H1 (cell line): ENCODE results near the gene SHISA7. TPM values are rescaled to one million over a fixed set of nuclear protein-coding genes. Genes with fewer than 3 reads are reported as not detected.

Source experiments
- polyA plus RNA-seq, 7 experiments: library from polyadenylated mRNA; depleted of rRNA in 3 of 7; stranded (reverse) in 5 of 7; unstranded in 2 of 7; fragments of >200 nt in 5 of 7; fragments of 200-250 nt in 2 of 7; gene quantifications; 1 replicate in 5 of 7; 2 replicates in 1 of 7; 4 replicates in 1 of 7; pipeline versions ENCODE4 v1.2.1 to v1.2.3, GENCODE V29; 2011 to 2013; ENCODE audit warnings: missing spikeins in 2 of 7, mixed read lengths in 2 of 7
- total RNA-seq: library from RNA; stranded (reverse); fragmentation: NEBNext Ultra II Directional; extraction: Animal tissue kit (Norgen Biotek cat#: 25700); gene quantifications from 2 replicates; pipeline ENCODE4 v1.2.1, GENCODE V29; 2021

SHISA7 gene
- total and polyA plus RNA-seq, 2 of the 8 experiments (the other 6 are each of a cell fraction or from before 2014, with no cell fraction given): 0.76 to 1.0 TPM

Other genes with a start within 250 kb of the SHISA7 start
Only the 30 nearest of the 31 such genes appear.
- 2.0 and 2.1 TPM in 2 replicates for gene TMEM86B, start 214.5 kb downstream of the SHISA7 start, total RNA-seq
- gene TMEM86B, start 214.5 kb downstream of the SHISA7 start, polyA plus RNA-seq (2011; rRNA removed): 2.9 and 4.2 TPM in 2 replicates
- 74.4 and 75.6 TPM in 2 replicates for gene PPP6R1, start 184.3 kb downstream of the SHISA7 start, total RNA-seq
- gene PPP6R1, start 184.3 kb downstream of the SHISA7 start, polyA plus RNA-seq (2011; rRNA removed): 36.4 and 52.5 TPM in 2 replicates
- gene HSPBP1, start 163.2 kb downstream of the SHISA7 start, total RNA-seq: 63.4 and 68.8 TPM in 2 replicates
- 100 and 111 TPM in 2 replicates for gene HSPBP1, start 163.2 kb downstream of the SHISA7 start, polyA plus RNA-seq (2011; rRNA removed)
- 32.7 and 33.6 TPM in 2 replicates for gene BRSK1, start 159.3 kb downstream of the SHISA7 start, total RNA-seq
- gene BRSK1, start 159.3 kb downstream of the SHISA7 start, polyA plus RNA-seq (2011; rRNA removed): 27.6 and 55.2 TPM in 2 replicates
- 0.88 and 0.91 TPM in 2 replicates for gene TMEM150B, start 118.0 kb downstream of the SHISA7 start, total RNA-seq
- gene TMEM150B, start 118.0 kb downstream of the SHISA7 start, polyA plus RNA-seq (2011; rRNA removed): 0.41 and 0.46 TPM in 2 replicates
- 31.5 and 33.4 TPM in 2 replicates for gene KMT5C, start 103.4 kb downstream of the SHISA7 start, total RNA-seq
- 24.9 and 59.4 TPM in 2 replicates for gene KMT5C, start 103.4 kb downstream of the SHISA7 start, polyA plus RNA-seq (2011; rRNA removed)
- gene COX6B2, start 88.6 kb downstream of the SHISA7 start, total RNA-seq: 6.4 and 6.5 TPM in 2 replicates
- 4.9 and 12.2 TPM in 2 replicates for gene COX6B2, start 88.6 kb downstream of the SHISA7 start, polyA plus RNA-seq (2011; rRNA removed)
- not detected in 2 replicates for gene GARIN5B, start 80.0 kb downstream of the SHISA7 start, total RNA-seq
- gene GARIN5B, start 80.0 kb downstream of the SHISA7 start, polyA plus RNA-seq (2011; rRNA removed): 0.03 and 0.05 TPM in 2 replicates
- gene IL11, start 72.8 kb downstream of the SHISA7 start, total RNA-seq: 1.6 and 2.8 TPM in 2 replicates
- 1.7 and 2.7 TPM in 2 replicates for gene IL11, start 72.8 kb downstream of the SHISA7 start, polyA plus RNA-seq (2011; rRNA removed)
- gene TMEM190, start 66.5 kb downstream of the SHISA7 start, total RNA-seq: 1.4 TPM in 1 of 2 replicates, not detected in the other
- gene TMEM190, start 66.5 kb downstream of the SHISA7 start, polyA plus RNA-seq (2011; rRNA removed): 1.6 and 4.5 TPM in 2 replicates
- 3.8 and 3.9 TPM in 2 replicates for gene TMEM238, start 59.0 kb downstream of the SHISA7 start, total RNA-seq
- 0.49 and 0.53 TPM in 2 replicates for gene TMEM238, start 59.0 kb downstream of the SHISA7 start, polyA plus RNA-seq (2011; rRNA removed)
- gene RPL28, start 57.4 kb downstream of the SHISA7 start, total RNA-seq: 2,123 and 2,232 TPM in 2 replicates
- gene RPL28, start 57.4 kb downstream of the SHISA7 start, polyA plus RNA-seq (2011; rRNA removed): 6,692 and 8,402 TPM in 2 replicates
- gene UBE2S, start 35.5 kb downstream of the SHISA7 start, total RNA-seq: 398 and 402 TPM in 2 replicates
- gene UBE2S, start 35.5 kb downstream of the SHISA7 start, polyA plus RNA-seq (2011; rRNA removed): 466 and 530 TPM in 2 replicates
- 96.9 and 106 TPM in 2 replicates for gene ISOC2, start 18.3 kb upstream of the SHISA7 start, total RNA-seq
- gene ISOC2, start 18.3 kb upstream of the SHISA7 start, polyA plus RNA-seq (2011; rRNA removed): 152 and 195 TPM in 2 replicates
- 3.2 and 3.6 TPM in 2 replicates for gene C19orf85, start 21.5 kb upstream of the SHISA7 start, total RNA-seq
- 2.2 and 3.3 TPM in 2 replicates for gene C19orf85, start 21.5 kb upstream of the SHISA7 start, polyA plus RNA-seq (2011; rRNA removed)
- 10.8 and 12.9 TPM in 2 replicates for gene ZNF628, start 33.3 kb upstream of the SHISA7 start, total RNA-seq
- 1.7 and 4.5 TPM in 2 replicates for gene ZNF628, start 33.3 kb upstream of the SHISA7 start, polyA plus RNA-seq (2011; rRNA removed)
- gene NAT14, start 41.9 kb upstream of the SHISA7 start, total RNA-seq: 69.1 and 71.2 TPM in 2 replicates
- gene NAT14, start 41.9 kb upstream of the SHISA7 start, polyA plus RNA-seq (2011; rRNA removed): 47.1 and 79.5 TPM in 2 replicates
- 1.7 and 2.3 TPM in 2 replicates for gene SSC5D, start 45.1 kb upstream of the SHISA7 start, total RNA-seq
- gene SSC5D, start 45.1 kb upstream of the SHISA7 start, polyA plus RNA-seq (2011; rRNA removed): 0.39 and 0.72 TPM in 2 replicates
- 3.9 and 4.1 TPM in 2 replicates for gene SBK2, start 93.8 kb upstream of the SHISA7 start, total RNA-seq
- 3.2 and 7.4 TPM in 2 replicates for gene SBK2, start 93.8 kb upstream of the SHISA7 start, polyA plus RNA-seq (2011; rRNA removed)
- gene SBK3, start 102.2 kb upstream of the SHISA7 start, total RNA-seq: 0.76 and 0.94 TPM in 2 replicates
- 1.5 and 2.8 TPM in 2 replicates for gene SBK3, start 102.2 kb upstream of the SHISA7 start, polyA plus RNA-seq (2011; rRNA removed)
- 18.9 and 19.0 TPM in 2 replicates for gene ZNF579, start 137.5 kb upstream of the SHISA7 start, total RNA-seq
- gene ZNF579, start 137.5 kb upstream of the SHISA7 start, polyA plus RNA-seq (2011; rRNA removed): 10.0 and 16.4 TPM in 2 replicates
- gene FIZ1, start 156.2 kb upstream of the SHISA7 start, total RNA-seq: 17.6 and 18.5 TPM in 2 replicates
- gene FIZ1, start 156.2 kb upstream of the SHISA7 start, polyA plus RNA-seq (2011; rRNA removed): 9.1 and 13.0 TPM in 2 replicates
- gene ZNF524, start 157.0 kb upstream of the SHISA7 start, total RNA-seq: 4.7 and 5.4 TPM in 2 replicates
- 4.4 and 7.0 TPM in 2 replicates for gene ZNF524, start 157.0 kb upstream of the SHISA7 start, polyA plus RNA-seq (2011; rRNA removed)
- 13.6 and 14.6 TPM in 2 replicates for gene ZNF865, start 162.3 kb upstream of the SHISA7 start, total RNA-seq
- gene ZNF865, start 162.3 kb upstream of the SHISA7 start, polyA plus RNA-seq (2011; rRNA removed): 3.5 and 5.9 TPM in 2 replicates
- gene ZNF784, start 181.3 kb upstream of the SHISA7 start, total RNA-seq: 8.0 and 8.6 TPM in 2 replicates
- 6.5 and 9.8 TPM in 2 replicates for gene ZNF784, start 181.3 kb upstream of the SHISA7 start, polyA plus RNA-seq (2011; rRNA removed)
- gene ZNF580, start 197.7 kb upstream of the SHISA7 start, total RNA-seq: 24.6 and 26.3 TPM in 2 replicates
- gene ZNF580, start 197.7 kb upstream of the SHISA7 start, polyA plus RNA-seq (2011; rRNA removed): 12.0 and 25.4 TPM in 2 replicates
- 73.0 and 76.0 TPM in 2 replicates for gene ZNF581, start 200.3 kb upstream of the SHISA7 start, total RNA-seq
- gene ZNF581, start 200.3 kb upstream of the SHISA7 start, polyA plus RNA-seq (2011; rRNA removed): 76.1 and 97.6 TPM in 2 replicates
- 19.1 and 20.1 TPM in 2 replicates for gene CCDC106, start 204.9 kb upstream of the SHISA7 start, total RNA-seq
- 12.0 and 19.4 TPM in 2 replicates for gene CCDC106, start 204.9 kb upstream of the SHISA7 start, polyA plus RNA-seq (2011; rRNA removed)
- 252 and 269 TPM in 2 replicates for gene U2AF2, start 211.7 kb upstream of the SHISA7 start, total RNA-seq
- 162 and 297 TPM in 2 replicates for gene U2AF2, start 211.7 kb upstream of the SHISA7 start, polyA plus RNA-seq (2011; rRNA removed)
- 200 and 206 TPM in 2 replicates for gene EPN1, start 231.9 kb upstream of the SHISA7 start, total RNA-seq
- gene EPN1, start 231.9 kb upstream of the SHISA7 start, polyA plus RNA-seq (2011; rRNA removed): 49.6 and 116 TPM in 2 replicates